ENCODE results near the gene MDFIC2. TPM values are rescaled to one million over a fixed set of nuclear protein-coding genes. Genes with fewer than 3 reads are reported as not detected.

Gene MDFIC2
- total RNA-seq, 4 donors from 2014 or later: not detected

DNA sequence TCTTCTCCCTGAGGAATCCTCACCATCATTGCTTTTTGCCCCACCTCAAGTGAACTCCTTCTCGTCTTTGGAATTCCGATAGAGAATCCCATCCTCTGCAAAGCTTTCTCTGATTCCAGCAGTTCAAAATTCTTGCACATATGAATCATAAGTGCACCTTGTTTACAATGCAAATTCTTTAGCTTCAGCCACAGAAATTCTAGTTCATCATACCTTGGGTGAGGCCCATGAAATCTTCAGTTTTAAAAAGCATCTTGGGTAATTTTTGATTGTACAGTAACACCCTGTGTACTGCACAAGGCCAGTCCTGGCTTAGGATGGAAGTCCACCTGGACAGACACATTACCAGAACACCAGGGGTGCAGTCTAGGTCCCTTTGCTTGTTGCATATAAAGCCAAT, 30.8 kb downstream of the MDFIC2 start:
- intact Hi-C loops (cut with DNase I): no loop called here
- H3K27ac ChIP-seq: no peak overlapping the region
- WGBS, 2 donors: 86 to 95% methylated on average over 2 of the region's 2 CpGs

GRCh38 chr3:70277304-70277703, 35.1 kb downstream of the MDFIC2 start:
- Histone ChIP-seq H3K27ac (no peak overlapping the region), H3K9me3 (no peaks in the 10 kb centered on the region), H3K4me1 (no peaks in the 10 kb centered on the region), H3K27me3 (no peaks in the 10 kb centered on the region), H3K4me3 (replicated peaks in 1 of 3) (no peak overlapping the region), H3K36me3 (no peaks in the 10 kb centered on the region)
- TF ChIP-seq, protein P1, sequence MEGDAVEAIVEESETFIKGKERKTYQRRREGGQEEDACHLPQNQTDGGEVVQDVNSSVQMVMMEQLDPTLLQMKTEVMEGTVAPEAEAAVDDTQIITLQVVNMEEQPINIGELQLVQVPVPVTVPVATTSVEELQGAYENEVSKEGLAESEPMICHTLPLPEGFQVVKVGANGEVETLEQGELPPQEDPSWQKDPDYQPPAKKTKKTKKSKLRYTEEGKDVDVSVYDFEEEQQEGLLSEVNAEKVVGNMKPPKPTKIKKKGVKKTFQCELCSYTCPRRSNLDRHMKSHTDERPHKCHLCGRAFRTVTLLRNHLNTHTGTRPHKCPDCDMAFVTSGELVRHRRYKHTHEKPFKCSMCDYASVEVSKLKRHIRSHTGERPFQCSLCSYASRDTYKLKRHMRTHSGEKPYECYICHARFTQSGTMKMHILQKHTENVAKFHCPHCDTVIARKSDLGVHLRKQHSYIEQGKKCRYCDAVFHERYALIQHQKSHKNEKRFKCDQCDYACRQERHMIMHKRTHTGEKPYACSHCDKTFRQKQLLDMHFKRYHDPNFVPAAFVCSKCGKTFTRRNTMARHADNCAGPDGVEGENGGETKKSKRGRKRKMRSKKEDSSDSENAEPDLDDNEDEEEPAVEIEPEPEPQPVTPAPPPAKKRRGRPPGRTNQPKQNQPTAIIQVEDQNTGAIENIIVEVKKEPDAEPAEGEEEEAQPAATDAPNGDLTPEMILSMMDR (IDR thresholded peaks at IDR 0.05): no peak
- no peak for TF ChIP-seq POLR2A (IDR thresholded peaks at IDR 0.05)
- intact Hi-C loops (cut with DNase I): no loop called here
- WGBS, 2 donors: 82 to 84% methylated on average over 6 of the region's 6 CpGs
- DNase-seq: no peak

More for the DNA sequence above, 30.8 kb downstream of the MDFIC2 start:
- H3K4me3 ChIP-seq (replicated peaks in 1 of 3): no peak overlapping the region
- H3K9me3 ChIP-seq: no peaks in the 10 kb centered on the region
- no peak for DNase-seq
- H3K36me3 ChIP-seq: no peaks in the 10 kb centered on the region
- H3K4me1 ChIP-seq: no peaks in the 10 kb centered on the region
- H3K27me3 ChIP-seq: no peaks in the 10 kb centered on the region
- TF ChIP-seq, protein P1 (IDR thresholded peaks at IDR 0.05): no peak
- no peak for TF ChIP-seq POLR2A (IDR thresholded peaks at IDR 0.05)

GRCh38 chr3:70276901-70277300, 35.5 kb downstream of the MDFIC2 start:
- no peak for DNase-seq
- H3K36me3 ChIP-seq: no peaks in the 10 kb centered on the region
- WGBS, 2 donors: 72 to 73% methylated on average over 4 of the region's 4 CpGs
- H3K27me3 ChIP-seq: no peaks in the 10 kb centered on the region
- no peaks in the 10 kb centered on the region for H3K4me1 ChIP-seq
- no peak for TF ChIP-seq POLR2A (IDR thresholded peaks at IDR 0.05)
- no peak overlapping the region for H3K27ac ChIP-seq
- no peak overlapping the region for H3K4me3 ChIP-seq (replicated peaks in 1 of 3)
- no peaks in the 10 kb centered on the region for H3K9me3 ChIP-seq
- intact Hi-C loops (cut with DNase I): no loop called here

GRCh38 chr3:70273492-70273891, 38.9 kb downstream of the MDFIC2 start:
- no peak overlapping the region for H3K4me3 ChIP-seq (replicated peaks in 1 of 3)
- no peak for DNase-seq
- intact Hi-C loops (cut with DNase I): no loop called here
- no peaks in the 10 kb centered on the region for H3K4me1 ChIP-seq
- H3K36me3 ChIP-seq: no peaks in the 10 kb centered on the region
- H3K27ac ChIP-seq: no peak overlapping the region
- no peaks in the 10 kb centered on the region for H3K9me3 ChIP-seq
- no peaks in the 10 kb centered on the region for H3K27me3 ChIP-seq
- TF ChIP-seq POLR2A (IDR thresholded peaks at IDR 0.05): no peak
- TF ChIP-seq, protein P1 (IDR thresholded peaks at IDR 0.05): no peak

- Histone ChIP-seq H3K27me3 (no peaks in the 10 kb centered on the region), H3K4me3 (replicated peaks in 1 of 3) (no peak overlapping the region), H3K36me3 (no peaks in the 10 kb centered on the region), H3K9me3 (no peaks in the 10 kb centered on the region), H3K4me1 (no peaks in the 10 kb centered on the region), H3K27ac (no peak overlapping the region)
- DNase-seq: no peak
- TF ChIP-seq POLR2A (IDR thresholded peaks at IDR 0.05): no peak
- TF ChIP-seq, protein P1 (IDR thresholded peaks at IDR 0.05): no peak
- intact Hi-C loops (cut with DNase I): no loop called here
- 88 to 94% methylated on average over 5 of the region's 5 CpGs for whole genome bisulfite sequencing, 2 donors
Observed at GRCh38 chr3:70272798-70273197, 39.6 kb downstream of the MDFIC2 start.
